Smooth muscle cell (in vitro differentiated cells): Measurements from ENCODE around the gene ELOVL5. TPM values are rescaled to one million over a fixed set of nuclear protein-coding genes. Genes with fewer than 3 reads are reported as not detected.
A peak's percentile ranks its signal among the peaks of the same experiment; 100 is the strongest.

Experiments
- DNase-seq: peaks from one replicate; lab custom pipeline; 2025; ENCODE audit not compliant: unreplicated experiment; lab: John Stamatoyannopoulos, UW
- H2AFZ ChIP-seq: fragments of 200-600 bp; sonication (generic); 2 replicates; pipeline ENCODE4 v1.6.0; 2016; ENCODE audit warnings: antibody characterized with exemption, low read depth, mild to moderate bottlenecking
- H3F3A ChIP-seq: fragments of 200-600 bp; sonication (generic); 2 replicates; pipeline ENCODE4 v1.6.0; 2017; ENCODE audit warnings: antibody characterized with exemption, low read depth
- H3K27ac ChIP-seq: fragments of 200-600 bp; sonication (generic); 2 replicates; pipeline ENCODE4 v1.5.1; 2016; ENCODE audit warnings: low read depth, mild to moderate bottlenecking
- H3K27me3 ChIP-seq: fragments of 200-600 bp; sonication (generic); 2 replicates; pipeline ENCODE4 v1.6.1; 2016; ENCODE audit warnings: low read depth, mild to moderate bottlenecking
- H3K36me3 ChIP-seq: fragments of 200-600 bp; sonication (generic); 2 replicates; pipeline ENCODE4 v1.5.1; 2016; ENCODE audit warnings: low read depth
- H3K4me1 ChIP-seq: fragments of 200-600 bp; sonication (generic); 2 replicates; pipeline ENCODE4 v1.5.1; 2016; ENCODE audit warnings: low read depth
- H3K4me2 ChIP-seq: fragments of 200-600 bp; sonication (generic); 2 replicates; pipeline ENCODE4 v1.6.0; 2016; ENCODE audit warnings: mild to moderate bottlenecking
- H3K4me3 ChIP-seq: fragments of 200-600 bp; sonication (generic); 2 replicates; pipeline ENCODE4 v1.5.1; 2016; ENCODE audit warnings: mild to moderate bottlenecking
- H3K79me2 ChIP-seq: fragments of 200-600 bp; sonication (generic); 2 replicates; pipeline ENCODE4 v1.6.0; 2016; ENCODE audit warnings: low read depth, mild to moderate bottlenecking
- H3K9ac ChIP-seq: fragments of 200-600 bp; sonication (generic); 2 replicates; pipeline ENCODE4 v1.6.0; 2016; ENCODE audit warnings: low read depth
- H3K9me3 ChIP-seq: fragments of 200-600 bp; sonication (generic); replicated peaks from 2 replicates; pipeline ENCODE4 v1.5.1; 2016; ENCODE audit warnings: low read depth
- H4K20me1 ChIP-seq: fragments of 200-600 bp; sonication (generic); 2 replicates; pipeline ENCODE4 v1.6.0; 2016; ENCODE audit warnings: low read depth
- WGBS: methylation state at CpG from one replicate; pipeline ENCODE4 v1.1.7; 2016; ENCODE audit warnings: low lambda C conversion rate; 5-methylcytosine and 5-hydroxymethylcytosine counted together
- polyA plus RNA-seq: library from polyadenylated mRNA; unstranded; fragments of >200 nt; fragmentation: Nextera tagmentation; extraction: Ambion mirVana; gene quantifications from 2 replicates; pipeline ENCODE4 v1.2.1, GENCODE V29; 2016
- total RNA-seq: library from RNA; depleted of rRNA; stranded (reverse); fragments of >200 nt; gene quantifications from 2 replicates; pipeline ENCODE4 v1.2.3, GENCODE V29; 2014
- TF ChIP-seq, protein P1 (sequence below): fragments of 200-600 bp; sonication (generic); IDR thresholded peaks from 2 replicates; pipeline ENCODE4 v1.5.1; 2017; ENCODE audit warnings: borderline replicate concordance, mild to moderate bottlenecking, antibody characterized with exemption; ENCODE audit not compliant: insufficient read depth, poor library complexity, severe bottlenecking

ELOVL5 gene
- total and polyA plus RNA-seq, 2 experiments from 2014 or later = 71.9 to 79.2 TPM

DNA sequence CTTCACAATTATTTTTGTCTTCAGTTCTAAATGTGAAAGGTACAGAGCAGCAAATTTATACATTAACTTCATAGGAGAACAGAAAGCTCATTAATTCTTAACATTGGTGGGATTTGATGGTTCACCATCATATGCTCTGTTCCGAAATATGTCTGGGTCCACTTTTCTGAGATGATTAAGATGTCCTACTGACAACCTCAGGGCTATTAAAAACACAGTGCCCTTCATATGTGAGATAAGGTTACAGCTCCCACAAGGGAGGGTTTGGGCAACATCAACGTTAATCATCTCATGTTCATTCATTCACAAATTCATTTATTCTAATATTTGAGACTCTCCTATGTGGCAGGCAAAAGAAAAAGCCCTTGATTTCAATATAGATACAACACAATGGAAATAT, 91.2 kb downstream of the ELOVL5 start:
- WGBS = 93% methylated on average over 2 of the region's 2 CpGs
- no peak for DNase-seq
- no peak overlapping the region for H3K9ac ChIP-seq
- H3K9me3 ChIP-seq = no peaks in the 10 kb centered on the region
- TF ChIP-seq, protein P1, sequence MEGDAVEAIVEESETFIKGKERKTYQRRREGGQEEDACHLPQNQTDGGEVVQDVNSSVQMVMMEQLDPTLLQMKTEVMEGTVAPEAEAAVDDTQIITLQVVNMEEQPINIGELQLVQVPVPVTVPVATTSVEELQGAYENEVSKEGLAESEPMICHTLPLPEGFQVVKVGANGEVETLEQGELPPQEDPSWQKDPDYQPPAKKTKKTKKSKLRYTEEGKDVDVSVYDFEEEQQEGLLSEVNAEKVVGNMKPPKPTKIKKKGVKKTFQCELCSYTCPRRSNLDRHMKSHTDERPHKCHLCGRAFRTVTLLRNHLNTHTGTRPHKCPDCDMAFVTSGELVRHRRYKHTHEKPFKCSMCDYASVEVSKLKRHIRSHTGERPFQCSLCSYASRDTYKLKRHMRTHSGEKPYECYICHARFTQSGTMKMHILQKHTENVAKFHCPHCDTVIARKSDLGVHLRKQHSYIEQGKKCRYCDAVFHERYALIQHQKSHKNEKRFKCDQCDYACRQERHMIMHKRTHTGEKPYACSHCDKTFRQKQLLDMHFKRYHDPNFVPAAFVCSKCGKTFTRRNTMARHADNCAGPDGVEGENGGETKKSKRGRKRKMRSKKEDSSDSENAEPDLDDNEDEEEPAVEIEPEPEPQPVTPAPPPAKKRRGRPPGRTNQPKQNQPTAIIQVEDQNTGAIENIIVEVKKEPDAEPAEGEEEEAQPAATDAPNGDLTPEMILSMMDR = no peak
- no peak overlapping the region for H3K4me2 ChIP-seq
- H3K27ac ChIP-seq = no peak overlapping the region
- H3K79me2 ChIP-seq = no peaks in the 10 kb centered on the region
- H3F3A ChIP-seq = no peaks in the 10 kb centered on the region
- peaks cover 9% of the 10 kb centered on the region for H3K36me3 ChIP-seq
- no peaks in the 10 kb centered on the region for H3K27me3 ChIP-seq
- H3K4me1 ChIP-seq = no peaks in the 10 kb centered on the region
- H4K20me1 ChIP-seq = no peaks in the 10 kb centered on the region
- H3K4me3 ChIP-seq = no peak overlapping the region
- H2AFZ ChIP-seq = no peak overlapping the region

DNA sequence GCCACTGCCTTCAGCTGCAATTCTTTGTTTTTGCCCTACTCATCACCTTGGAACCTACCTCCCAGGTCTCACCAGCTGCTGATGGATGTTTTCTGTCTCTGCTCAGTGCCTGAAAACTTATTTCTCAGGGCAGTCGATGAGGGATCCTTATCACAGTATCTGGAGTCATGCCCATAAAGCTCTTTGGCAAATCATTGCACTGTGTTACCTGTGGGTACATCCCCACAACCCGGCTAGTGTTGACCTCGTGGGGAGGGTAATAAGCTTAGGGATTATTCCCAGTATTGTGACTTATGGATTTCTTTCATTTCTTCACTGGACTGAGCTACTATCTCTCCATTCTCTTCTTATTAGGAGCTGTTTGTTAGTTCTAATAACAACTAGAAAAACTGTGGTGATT, 91.7 kb downstream of the ELOVL5 start:
- no peak overlapping the region for H3K4me2 ChIP-seq
- DNase-seq = no peak
- H3K36me3 ChIP-seq = peaks cover 9% of the 10 kb centered on the region
- H4K20me1 ChIP-seq = no peaks in the 10 kb centered on the region
- no peak overlapping the region for H3K9ac ChIP-seq
- H3K79me2 ChIP-seq = no peaks in the 10 kb centered on the region
- H3F3A ChIP-seq = no peaks in the 10 kb centered on the region
- no peak overlapping the region for H3K27ac ChIP-seq
- TF ChIP-seq, protein P1 = no peak
- H3K27me3 ChIP-seq = no peaks in the 10 kb centered on the region
- no peak overlapping the region for H3K4me3 ChIP-seq
- no peaks in the 10 kb centered on the region for H3K9me3 ChIP-seq
- WGBS = 87% methylated on average over 3 of the region's 3 CpGs
- no peak overlapping the region for H2AFZ ChIP-seq
- H3K4me1 ChIP-seq = no peaks in the 10 kb centered on the region

DNA sequence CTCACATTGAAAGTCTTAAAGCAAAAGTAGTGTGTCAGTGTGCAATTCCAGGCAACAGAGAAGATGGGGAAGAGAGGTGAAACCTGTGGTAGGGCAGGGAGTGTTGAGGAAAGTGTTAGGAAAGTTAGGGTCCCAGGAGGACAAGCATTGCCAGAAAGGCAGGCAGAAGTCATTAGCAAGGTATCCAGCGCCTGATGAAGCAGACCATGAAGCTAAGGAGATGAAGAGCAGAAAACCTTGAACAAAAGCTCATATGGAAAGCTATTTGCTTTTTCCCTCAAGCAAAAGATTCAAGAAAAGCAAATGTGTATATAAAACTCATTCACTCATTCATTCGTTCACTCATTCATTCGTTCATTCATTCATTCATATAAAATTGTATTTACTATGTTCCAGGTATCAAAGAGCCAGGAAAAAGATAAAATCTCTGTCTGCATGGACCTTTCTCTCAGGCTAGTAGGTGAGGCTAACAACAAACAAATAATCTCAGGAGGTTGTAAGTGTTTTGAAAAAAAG, 96.5 kb downstream of the ELOVL5 start:
- Histone ChIP-seq H3K27me3 (no peaks in the 10 kb centered on the region), H3K4me2 (no peak overlapping the region), H3K27ac (no peak overlapping the region), H3K9ac (no peak overlapping the region), H3K4me3 (no peak overlapping the region), H3K9me3 (no peaks in the 10 kb centered on the region), H2AFZ (no peak overlapping the region), H3K4me1 (no peaks in the 10 kb centered on the region), H3K79me2 (no peaks in the 10 kb centered on the region), H3K36me3 (no peaks in the 10 kb centered on the region), H4K20me1 (no peaks in the 10 kb centered on the region), H3F3A (peaks cover 4% of the 10 kb centered on the region)
- TF ChIP-seq, protein P1 = no peak
- 84% methylated on average over 3 of the region's 3 CpGs for WGBS
- no peak for DNase-seq

DNA sequence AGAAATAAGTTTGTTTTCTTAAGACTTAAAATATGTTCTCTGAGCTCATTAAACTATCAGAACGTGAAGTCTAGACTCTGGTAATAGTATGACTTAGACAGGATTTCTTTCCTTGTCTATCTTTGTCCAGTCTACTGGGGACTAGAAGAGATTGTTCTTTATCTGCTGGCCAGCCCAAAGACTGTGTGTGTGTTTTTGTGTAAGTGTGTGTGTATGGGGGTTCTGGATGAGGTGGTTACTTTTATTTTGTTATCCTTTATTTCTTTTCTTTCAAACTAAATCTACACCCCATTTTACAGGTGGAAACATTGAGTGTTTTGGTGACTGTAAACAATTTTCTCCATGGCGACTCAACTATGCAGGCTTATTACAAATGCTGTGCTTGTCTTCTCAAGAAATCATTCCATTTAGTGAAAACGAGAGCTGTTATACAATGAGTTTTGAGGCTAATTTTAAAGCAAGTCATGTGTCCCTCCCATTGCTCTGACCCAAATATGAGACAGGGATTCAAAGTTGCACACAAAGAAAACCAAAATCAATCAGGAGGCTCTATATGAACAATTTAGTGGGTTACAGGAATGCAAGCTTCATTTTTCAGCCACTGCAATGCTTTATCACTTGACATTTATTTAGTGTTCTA, 97.6 kb downstream of the ELOVL5 start:
- Histone ChIP-seq H3K9ac (peak overlapping the region; percentile 56), H3K27ac (peak overlapping the region; percentile 85), H3K27me3 (no peaks in the 10 kb centered on the region), H3K9me3 (no peaks in the 10 kb centered on the region), H2AFZ (no peak overlapping the region), H3K4me3 (no peak overlapping the region), H3K4me2 (no peak overlapping the region), H3F3A (peaks cover 4% of the 10 kb centered on the region), H3K36me3 (no peaks in the 10 kb centered on the region), H4K20me1 (no peaks in the 10 kb centered on the region), H3K4me1 (no peaks in the 10 kb centered on the region), H3K79me2 (no peaks in the 10 kb centered on the region)
- WGBS = 67% methylated on average over 3 of the region's 3 CpGs
- TF ChIP-seq, protein P1 = no peak
- DNase-seq = no peak
